Bronchial epithelial cell (primary cell): ENCODE measurements around the gene TIMM17B. TPM values are rescaled to one million over a fixed set of nuclear protein-coding genes. Genes with fewer than 3 reads are reported as not detected.
"Not testable (repeated sequence)": the region's sequence is repeated elsewhere in the genome, so short reads cannot be mapped to it uniquely, and the experiment has no call there.

Experiments
- DNase-seq: peaks from one replicate; pipeline ENCODE4 v3.0.0-alpha.2; 2010; ENCODE audit warnings: low read depth
- FAIRE-seq: peaks from 2 replicates; lab custom pipeline; 2011; peaks lifted over from hg19 to GRCh38; lab: Jason Lieb, UNC
- H3K27me3 ChIP-seq: 2 replicates; pipeline ENCODE4 v1.5.1; 2011; ENCODE audit warnings: low read length; ENCODE audit not compliant: control insufficient read depth, insufficient read depth
- H3K36me3 ChIP-seq: 2 replicates; pipeline ENCODE4 v1.5.1; 2011; ENCODE audit warnings: low read length; ENCODE audit not compliant: control insufficient read depth, insufficient read depth
- H3K4me3 ChIP-seq: 2 replicates; pipeline ENCODE4 v1.5.1; 2011; ENCODE audit warnings: mild to moderate bottlenecking, low read depth, low read length, control low read depth
- total RNA-seq: library from RNA; depleted of rRNA; stranded (reverse); fragments of >200 nt; gene quantifications from 2 replicates; pipeline ENCODE4 v1.2.1, GENCODE V29; 2014
- TF ChIP-seq, protein P1 (sequence below): IDR thresholded peaks from 2 replicates; pipeline ENCODE4 v1.5.1; 2011; ENCODE audit warnings: mild to moderate bottlenecking, moderate library complexity, low read length, control low read depth, inconsistent platforms; ENCODE audit not compliant: insufficient read depth, severe bottlenecking

Gene TIMM17B
- total RNA-seq, 1 donor from 2014 or later, result 28.2 TPM

DNA sequence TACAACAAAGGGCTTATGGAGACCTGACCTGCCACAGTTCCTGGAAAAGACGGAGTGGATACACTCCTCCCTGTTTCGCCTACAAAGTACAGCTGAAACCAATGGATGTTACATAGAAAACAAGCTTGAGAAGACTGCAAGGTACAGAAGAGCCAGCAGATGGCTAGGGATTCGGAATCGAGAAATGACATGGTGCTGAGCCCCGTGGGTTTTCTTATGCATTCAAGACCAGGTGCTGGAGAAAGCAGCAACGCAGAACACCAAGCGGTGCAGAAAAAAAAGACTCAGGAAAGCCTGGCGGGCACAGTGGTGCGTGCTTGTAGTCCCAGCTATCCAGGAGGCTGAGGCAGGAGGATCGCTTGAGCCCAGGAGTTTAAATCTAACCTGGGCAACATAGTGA, 13.8 kb downstream of the TIMM17B start:
- FAIRE-seq (no peak), DNase-seq (no peak)
- Histone ChIP-seq H3K36me3 (no peaks in the 10 kb centered on the region), H3K27me3 (no peaks in the 10 kb centered on the region), H3K4me3 (no peak overlapping the region)
- TF ChIP-seq, protein P1, sequence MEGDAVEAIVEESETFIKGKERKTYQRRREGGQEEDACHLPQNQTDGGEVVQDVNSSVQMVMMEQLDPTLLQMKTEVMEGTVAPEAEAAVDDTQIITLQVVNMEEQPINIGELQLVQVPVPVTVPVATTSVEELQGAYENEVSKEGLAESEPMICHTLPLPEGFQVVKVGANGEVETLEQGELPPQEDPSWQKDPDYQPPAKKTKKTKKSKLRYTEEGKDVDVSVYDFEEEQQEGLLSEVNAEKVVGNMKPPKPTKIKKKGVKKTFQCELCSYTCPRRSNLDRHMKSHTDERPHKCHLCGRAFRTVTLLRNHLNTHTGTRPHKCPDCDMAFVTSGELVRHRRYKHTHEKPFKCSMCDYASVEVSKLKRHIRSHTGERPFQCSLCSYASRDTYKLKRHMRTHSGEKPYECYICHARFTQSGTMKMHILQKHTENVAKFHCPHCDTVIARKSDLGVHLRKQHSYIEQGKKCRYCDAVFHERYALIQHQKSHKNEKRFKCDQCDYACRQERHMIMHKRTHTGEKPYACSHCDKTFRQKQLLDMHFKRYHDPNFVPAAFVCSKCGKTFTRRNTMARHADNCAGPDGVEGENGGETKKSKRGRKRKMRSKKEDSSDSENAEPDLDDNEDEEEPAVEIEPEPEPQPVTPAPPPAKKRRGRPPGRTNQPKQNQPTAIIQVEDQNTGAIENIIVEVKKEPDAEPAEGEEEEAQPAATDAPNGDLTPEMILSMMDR, result no peak

DNA sequence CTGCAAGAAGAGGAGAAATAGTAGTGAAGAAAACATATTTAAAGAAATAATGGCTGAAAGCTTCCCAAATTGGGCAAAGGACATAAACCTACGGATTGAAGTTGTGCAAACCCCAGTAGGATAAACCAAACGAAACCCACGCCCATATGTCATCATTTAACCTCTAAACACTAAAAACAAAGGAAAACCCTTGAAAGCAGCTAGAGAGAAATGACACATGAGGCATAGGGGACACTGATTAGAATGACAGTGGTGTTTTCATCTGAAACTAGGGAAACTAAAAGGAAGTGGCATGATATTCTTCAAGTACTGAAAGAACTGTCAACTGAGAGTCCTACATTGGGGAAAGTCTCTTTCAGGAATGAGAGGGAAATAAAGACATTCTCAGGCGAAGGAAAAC, 20.6 kb downstream of the TIMM17B start:
- not testable (repeated sequence) for DNase-seq, FAIRE-seq

DNA sequence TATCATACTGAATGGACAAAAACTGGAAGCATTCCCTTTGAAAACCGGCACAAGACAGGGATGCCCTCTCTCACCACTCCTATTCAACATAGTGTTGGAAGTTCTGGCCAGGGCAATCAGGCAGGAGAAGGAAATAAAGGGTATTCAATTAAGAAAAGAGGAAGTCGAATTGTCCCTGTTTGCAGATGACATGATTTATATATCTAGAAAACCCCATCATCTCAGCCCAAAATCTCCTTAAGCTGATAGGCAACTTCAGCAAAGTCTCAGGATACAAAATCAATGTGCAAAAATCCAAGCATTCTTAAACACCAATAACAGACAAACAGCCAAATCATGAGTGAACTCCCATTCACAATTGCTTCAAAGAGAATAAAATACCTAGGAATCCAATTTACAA, 25.6 kb downstream of the TIMM17B start:
- not testable (repeated sequence) for H3K36me3 ChIP-seq, FAIRE-seq, H3K27me3 ChIP-seq, DNase-seq, H3K4me3 ChIP-seq

More for the DNA sequence above, 20.6 kb downstream of the TIMM17B start:
- H3K27me3 ChIP-seq, H3K4me3 ChIP-seq, H3K36me3 ChIP-seq: not testable (repeated sequence)

DNA sequence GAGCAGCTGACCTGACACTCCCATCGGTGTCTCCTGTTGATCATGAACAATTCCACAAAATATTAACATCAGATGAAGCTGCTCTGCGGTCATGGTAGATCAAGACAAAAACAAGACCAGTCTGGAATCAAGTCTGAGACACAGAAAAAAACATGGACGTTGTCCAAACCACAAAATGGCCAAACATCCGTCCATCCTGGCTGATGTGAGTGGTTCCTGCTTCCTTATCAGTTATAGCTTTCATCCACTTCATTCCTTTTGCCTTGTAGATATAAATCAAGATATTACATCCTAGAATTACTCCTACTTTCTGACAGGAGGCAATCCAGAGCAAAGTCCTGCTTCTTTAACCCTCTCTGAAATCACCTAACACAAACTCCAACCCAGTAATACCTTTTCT, 33.4 kb downstream of the TIMM17B start:
- no peak for FAIRE-seq
- peak; percentile 58 for DNase-seq
- Histone ChIP-seq H3K27me3 (no peaks in the 10 kb centered on the region), H3K4me3 (no peak overlapping the region), H3K36me3 (no peaks in the 10 kb centered on the region)
- TF ChIP-seq, protein P1, result no peak

DNA sequence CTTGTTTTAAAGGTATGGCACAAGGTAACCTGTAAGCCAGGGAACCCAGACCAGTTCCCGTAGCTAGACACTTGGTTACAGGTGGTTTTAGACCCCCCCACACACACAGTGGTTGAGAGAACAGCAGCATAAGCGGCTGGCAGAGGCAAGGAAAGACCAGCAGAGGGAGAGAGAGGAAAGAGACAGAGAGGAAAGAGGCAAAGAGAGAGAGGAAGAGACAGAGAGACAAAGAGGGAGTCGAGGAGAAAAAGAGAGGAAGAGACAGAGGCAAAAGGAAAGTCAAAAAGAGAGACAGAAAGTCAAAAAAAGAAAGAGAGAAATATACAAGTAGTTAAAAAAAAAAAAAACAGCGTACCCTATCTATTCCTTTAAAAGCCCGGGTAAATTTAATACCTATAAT, 42.7 kb downstream of the TIMM17B start:
- no peak for FAIRE-seq
- no peaks in the 10 kb centered on the region for H3K36me3 ChIP-seq
- no peaks in the 10 kb centered on the region for H3K27me3 ChIP-seq
- TF ChIP-seq, protein P1, result peak; percentile 39
- DNase-seq, result peak; percentile 11
- no peak overlapping the region for H3K4me3 ChIP-seq

DNA sequence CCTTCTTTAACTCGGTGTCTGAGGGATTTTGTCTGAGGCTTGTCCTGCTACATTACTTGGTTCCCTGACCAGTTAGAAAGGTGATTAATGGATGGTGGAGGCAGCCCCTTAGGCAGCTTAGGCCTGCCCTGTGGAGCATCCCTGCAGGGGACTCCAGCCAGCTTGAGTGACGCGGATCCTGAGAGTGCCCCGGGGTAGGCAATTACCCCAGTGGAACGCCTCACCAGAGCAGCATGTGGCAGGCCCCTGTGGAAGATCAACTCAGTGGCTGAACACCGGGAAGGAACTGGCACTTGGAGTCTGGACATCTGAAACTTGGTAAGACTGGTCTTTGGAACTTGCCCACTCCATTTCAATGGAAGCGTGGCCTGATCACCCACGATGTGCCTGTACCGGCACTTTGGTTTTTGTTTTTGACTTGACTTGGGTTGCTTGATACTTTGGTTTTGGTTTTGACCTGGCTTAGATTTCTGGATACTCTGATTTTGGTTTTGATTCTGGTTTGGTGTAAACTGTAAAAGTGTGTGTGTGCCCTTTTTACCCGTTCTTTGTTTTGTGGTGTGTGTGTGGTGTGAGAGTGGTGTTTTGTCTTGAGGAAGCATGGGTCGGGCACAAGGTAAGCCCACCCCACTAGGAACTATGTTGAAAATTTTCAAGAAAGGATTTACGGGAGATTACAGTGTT, 43.3 kb downstream of the TIMM17B start:
- FAIRE-seq, DNase-seq, H3K4me3 ChIP-seq, H3K36me3 ChIP-seq, H3K27me3 ChIP-seq: not testable (repeated sequence)

DNA sequence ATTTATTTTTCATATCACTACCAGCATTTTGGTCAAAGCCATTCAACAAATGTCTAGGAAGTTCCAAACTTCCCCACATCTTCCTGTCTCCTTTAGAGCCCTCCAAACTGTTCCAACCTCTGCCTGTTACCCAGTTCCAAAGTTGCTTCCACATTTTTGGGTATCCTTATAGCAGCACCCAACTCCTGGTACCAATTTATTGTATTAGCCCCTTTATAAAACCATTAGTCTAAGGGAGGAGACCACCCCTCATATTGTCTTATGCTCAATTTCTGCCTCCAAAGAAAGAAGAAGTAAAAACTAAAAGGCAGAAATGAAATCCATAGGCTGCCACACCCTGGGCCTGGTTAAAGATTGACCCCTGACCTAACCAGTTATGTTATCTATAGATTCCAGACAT, 44.1 kb downstream of the TIMM17B start:
- not testable (repeated sequence) for DNase-seq, H3K4me3 ChIP-seq, H3K27me3 ChIP-seq, FAIRE-seq, H3K36me3 ChIP-seq

DNA sequence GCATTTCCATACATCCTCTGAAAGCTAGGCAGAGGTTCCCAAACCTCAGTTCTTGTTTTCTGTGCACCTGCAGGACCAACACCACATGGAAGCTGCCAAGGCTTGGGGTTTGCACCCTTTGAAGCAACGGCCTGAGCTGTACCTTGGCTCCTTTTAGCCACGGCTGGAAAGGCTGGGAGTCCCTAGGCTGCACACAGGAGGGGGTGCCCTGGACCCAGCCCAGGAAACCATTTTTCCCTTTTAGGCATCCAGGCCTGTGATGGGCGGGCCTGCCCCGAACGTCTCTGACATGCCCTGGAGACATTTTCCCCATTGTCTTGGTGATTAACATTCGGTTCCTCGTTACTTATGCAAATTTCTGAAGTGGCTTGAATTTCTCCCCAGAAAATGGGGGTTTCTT, 44.7 kb downstream of the TIMM17B start:
- TF ChIP-seq, protein P1, result no peak
- no peak for DNase-seq
- no peaks in the 10 kb centered on the region for H3K27me3 ChIP-seq
- H3K4me3 ChIP-seq, result no peak overlapping the region
- H3K36me3 ChIP-seq, result no peaks in the 10 kb centered on the region
- no peak for FAIRE-seq
